ENCODE measurements around the gene MAN2B2.

Gene MAN2B2

GRCh38 chr4:6571608-6572007, 3.4 kb upstream of the MAN2B2 start:
- Histone ChIP-seq H3K4me1 (ENCODE audit: low read length) (peaks cover 8% of the 10 kb centered on the region; the same call in 1 of the 2 replicates), H3K79me2 (ENCODE audit: low read length) (peaks cover 5% of the 10 kb centered on the region; the same call in 1 of the 2 replicates), H3K27ac (ENCODE audit: low read length) (no peak overlapping the region), H3K9ac (ENCODE audit: low read length) (no peak overlapping the region), H2AFZ (ENCODE audit: low read depth, low read length) (no peak overlapping the region), H4K20me1 (ENCODE audit: insufficient read depth, low read length) (no peaks in the 10 kb centered on the region), H3K4me3 (ENCODE audit: low read length) (no peak overlapping the region), H3K27me3 (ENCODE audit: low read depth, low read length) (peaks cover 23% of the 10 kb centered on the region), H3K9me3 (ENCODE audit: insufficient read depth, low read length) (no peaks in the 10 kb centered on the region), H3K4me2 (ENCODE audit: low read length) (no peak overlapping the region), H3K36me3 (replicated peaks; ENCODE audit: low read depth, low read length) (no peaks in the 10 kb centered on the region)
- no peak for TF ChIP-seq CTCF (IDR thresholded peaks at IDR 0.05; ENCODE audit: low read depth, low read length)
- TF ChIP-seq EZH2phosphoT487 (IDR thresholded peaks at IDR 0.05; ENCODE audit: low read depth), result no peak

- Histone ChIP-seq H3K27ac (ENCODE audit: low read length) (no peak overlapping the region), H3K4me2 (ENCODE audit: low read length) (no peak overlapping the region), H3K4me1 (ENCODE audit: low read length) (peaks cover 8% of the 10 kb centered on the region; the same call in 1 of the 2 replicates), H3K9me3 (ENCODE audit: insufficient read depth, low read length) (no peaks in the 10 kb centered on the region), H2AFZ (ENCODE audit: low read depth, low read length) (no peak overlapping the region), H3K36me3 (replicated peaks; ENCODE audit: low read depth, low read length) (peaks cover 4% of the 10 kb centered on the region), H3K4me3 (ENCODE audit: low read length) (no peak overlapping the region), H4K20me1 (ENCODE audit: insufficient read depth, low read length) (no peaks in the 10 kb centered on the region), H3K27me3 (ENCODE audit: low read depth, low read length) (peaks cover 23% of the 10 kb centered on the region), H3K79me2 (ENCODE audit: low read length) (peaks cover 5% of the 10 kb centered on the region; the same call in 1 of the 2 replicates), H3K9ac (ENCODE audit: low read length) (no peak overlapping the region)
- TF ChIP-seq CTCF (IDR thresholded peaks at IDR 0.05; ENCODE audit: low read depth, low read length) (no peak), EZH2phosphoT487 (IDR thresholded peaks at IDR 0.05; ENCODE audit: low read depth) (no peak)
These were observed 1.4 kb upstream of the MAN2B2 start for GRCh38 chr4:6573551-6573950.

GRCh38 chr4:6573986-6574746, 823 bp upstream of the MAN2B2 start:
- H3K27me3 ChIP-seq (ENCODE audit: low read depth, low read length), result peaks cover 23% of the 10 kb centered on the region
- peaks cover 8% of the 10 kb centered on the region; the same call in 1 of the 2 replicates for H3K4me1 ChIP-seq (ENCODE audit: low read length)
- peak overlapping the region; percentile 53 for H3K9ac ChIP-seq (ENCODE audit: low read length)
- no peaks in the 10 kb centered on the region for H3K9me3 ChIP-seq (ENCODE audit: insufficient read depth, low read length)
- peaks cover 5% of the 10 kb centered on the region for H3K36me3 ChIP-seq (replicated peaks; ENCODE audit: low read depth, low read length)
- peak overlapping the region; percentile 99 for H3K4me2 ChIP-seq (ENCODE audit: low read length)
- H4K20me1 ChIP-seq (ENCODE audit: insufficient read depth, low read length), result no peaks in the 10 kb centered on the region
- TF ChIP-seq CTCF (IDR thresholded peaks at IDR 0.05; ENCODE audit: low read depth, low read length), result no peak
- no peak for TF ChIP-seq EZH2phosphoT487 (IDR thresholded peaks at IDR 0.05; ENCODE audit: low read depth)
- H2AFZ ChIP-seq (ENCODE audit: low read depth, low read length), result peak overlapping the region; percentile 80
- no peak overlapping the region for H3K27ac ChIP-seq (ENCODE audit: low read length)
- peaks cover 5% of the 10 kb centered on the region; the same call in 1 of the 2 replicates for H3K79me2 ChIP-seq (ENCODE audit: low read length)
- H3K4me3 ChIP-seq (ENCODE audit: low read length), result peak overlapping the region; percentile 88

- Histone ChIP-seq H3K9ac (ENCODE audit: low read length) (peak overlapping the region; percentile 78), H3K9me3 (ENCODE audit: insufficient read depth, low read length) (no peaks in the 10 kb centered on the region), H3K4me2 (ENCODE audit: low read length) (peak overlapping the region; percentile 99), H3K27ac (ENCODE audit: low read length) (no peak overlapping the region), H3K79me2 (ENCODE audit: low read length) (peaks cover 5% of the 10 kb centered on the region; the same call in 1 of the 2 replicates), H3K36me3 (replicated peaks; ENCODE audit: low read depth, low read length) (peaks cover 12% of the 10 kb centered on the region), H4K20me1 (ENCODE audit: insufficient read depth, low read length) (no peaks in the 10 kb centered on the region), H3K4me3 (ENCODE audit: low read length) (peak overlapping the region; percentile 88), H3K27me3 (ENCODE audit: low read depth, low read length) (peaks cover 23% of the 10 kb centered on the region), H3K4me1 (ENCODE audit: low read length) (peaks cover 8% of the 10 kb centered on the region; the same call in 1 of the 2 replicates), H2AFZ (ENCODE audit: low read depth, low read length) (peak overlapping the region; percentile 75; the same call in 1 of the 2 replicates)
- TF ChIP-seq CTCF (IDR thresholded peaks at IDR 0.05; ENCODE audit: low read depth, low read length) (no peak), EZH2phosphoT487 (IDR thresholded peaks at IDR 0.05; ENCODE audit: low read depth) (no peak)
These were observed 683 bp downstream of the MAN2B2 start for GRCh38 chr4:6575503-6576240.
